Measurements from ENCODE around the gene SOS2.

GRCh38 chr14:50191499-50191898 lies 39.9 kb downstream of the SOS2 start:
- TF ChIP-seq CTCF (IDR thresholded peaks at IDR 0.05): no peak
- TF ChIP-seq POLR2A (IDR thresholded peaks at IDR 0.05): no peak
